OCI-LY1 (cell line): Measurements from ENCODE around the gene RNF115.
A peak's percentile ranks its signal among the peaks of the same experiment; 100 is the strongest.

ENCODE experiments used
- H2AFZ ChIP-seq: fragments of 200-600 bp; sonication (generic), shearing (Covaris generic); 2 replicates; pipeline ENCODE4 v1.6.0; 2014; ENCODE audit warnings: antibody characterized with exemption, mild to moderate bottlenecking, low read length
- H3F3A ChIP-seq: fragments of 200-600 bp; sonication (generic), shearing (Covaris generic); 2 replicates; pipeline ENCODE4 v1.6.0; 2014; ENCODE audit warnings: mild to moderate bottlenecking, antibody characterized with exemption, low read length, moderate library complexity; ENCODE audit not compliant: insufficient read depth
- H3K27ac ChIP-seq: fragments of 200-600 bp; sonication (generic); 2 replicates; pipeline ENCODE4 v1.5.1; 2014; ENCODE audit warnings: low read length, mixed run types, mild to moderate bottlenecking, low read depth; ENCODE audit not compliant: poor library complexity, severe bottlenecking
- H3K27me3 ChIP-seq: fragments of 200-600 bp; sonication (generic); 2 replicates; pipeline ENCODE4 v1.6.0; 2014; ENCODE audit warnings: antibody characterized with exemption, mild to moderate bottlenecking, low read length, moderate library complexity; ENCODE audit not compliant: insufficient read depth
- H3K36me3 ChIP-seq: fragments of 200-600 bp; sonication (generic); 2 replicates; pipeline ENCODE4 v1.6.1; 2014; ENCODE audit warnings: mild to moderate bottlenecking, antibody characterized with exemption, low read length, moderate library complexity, mixed read lengths; ENCODE audit not compliant: insufficient read depth
- H3K4me1 ChIP-seq: fragments of 200-600 bp; sonication (generic); 2 replicates; pipeline ENCODE4 v1.5.1; 2014; ENCODE audit warnings: mild to moderate bottlenecking, low read length, moderate library complexity; ENCODE audit not compliant: insufficient read depth, severe bottlenecking
- H3K4me2 ChIP-seq: fragments of 200-600 bp; sonication (generic), shearing (Covaris generic); 2 replicates; pipeline ENCODE4 v1.6.1; 2014; ENCODE audit warnings: low read length
- H3K4me3 ChIP-seq: fragments of 200-600 bp; sonication (generic); 2 replicates; pipeline ENCODE4 v1.5.1; 2014; ENCODE audit warnings: low read length, low read depth, mild to moderate bottlenecking, mixed read lengths; ENCODE audit not compliant: poor library complexity, severe bottlenecking
- H3K79me2 ChIP-seq: fragments of 200-600 bp; shearing (Covaris generic); 2 replicates; pipeline ENCODE4 v1.6.1; 2016; ENCODE audit warnings: mixed run types, low read length, mixed read lengths; ENCODE audit not compliant: insufficient read depth
- H3K9ac ChIP-seq: fragments of 200-600 bp; sonication (generic), shearing (Covaris generic); 2 replicates; pipeline ENCODE4 v1.6.1; 2014; ENCODE audit warnings: mild to moderate bottlenecking, low read length, mixed read lengths
- H3K9me2 ChIP-seq: fragments of 200-600 bp; sonication (generic), shearing (Covaris generic); 2 replicates; pipeline ENCODE4 v1.6.1; 2014; ENCODE audit warnings: low read depth, mild to moderate bottlenecking, low read length, mixed read lengths
- H3K9me3 ChIP-seq: fragments of 200-600 bp; shearing (Covaris generic); 2 replicates; pipeline ENCODE4 v1.6.1; 2014; ENCODE audit warnings: low read length, mixed read lengths
- H4K20me1 ChIP-seq: fragments of 200-600 bp; sonication (generic), shearing (Covaris generic); 2 replicates; pipeline ENCODE4 v1.6.0; 2016; ENCODE audit warnings: mild to moderate bottlenecking, low read length; ENCODE audit not compliant: insufficient read depth
- CTCF ChIP-seq: fragments of 200-600 bp; sonication (generic), shearing (Covaris generic); IDR thresholded peaks from 2 replicates; pipeline ENCODE4 v1.5.1; 2017; ENCODE audit warnings: mild to moderate bottlenecking, antibody characterized with exemption, low read length, moderate library complexity, mixed read lengths
- EZH2 ChIP-seq: fragments of 200-600 bp; sonication (generic), shearing (Covaris generic); IDR thresholded peaks from 2 replicates; pipeline ENCODE4 v1.8.0; 2017; ENCODE audit warnings: borderline replicate concordance, mixed run types, mild to moderate bottlenecking, antibody characterized with exemption, low read length, moderate library complexity, mixed read lengths

RNF115 gene

GRCh38 chr1:145849356-145850160 lies 25.7 kb upstream of the RNF115 start:
- Histone ChIP-seq H3K27ac (no peak overlapping the region), H3K9me2 (no peaks in the 10 kb centered on the region), H3K4me2 (no peak overlapping the region), H3K27me3 (no peaks in the 10 kb centered on the region), H3K9ac (no peak overlapping the region), H4K20me1 (no peaks in the 10 kb centered on the region), H3K79me2 (no peaks in the 10 kb centered on the region), H3K4me3 (no peak overlapping the region), H3K4me1 (peaks cover 15% of the 10 kb centered on the region), H3K9me3 (no peaks in the 10 kb centered on the region), H3F3A (no peaks in the 10 kb centered on the region), H3K36me3 (peaks cover 33% of the 10 kb centered on the region; the same call in 1 of the 2 replicates), H2AFZ (no peak overlapping the region)
- TF ChIP-seq CTCF (peak; percentile 79), EZH2 (no peak)

DNA sequence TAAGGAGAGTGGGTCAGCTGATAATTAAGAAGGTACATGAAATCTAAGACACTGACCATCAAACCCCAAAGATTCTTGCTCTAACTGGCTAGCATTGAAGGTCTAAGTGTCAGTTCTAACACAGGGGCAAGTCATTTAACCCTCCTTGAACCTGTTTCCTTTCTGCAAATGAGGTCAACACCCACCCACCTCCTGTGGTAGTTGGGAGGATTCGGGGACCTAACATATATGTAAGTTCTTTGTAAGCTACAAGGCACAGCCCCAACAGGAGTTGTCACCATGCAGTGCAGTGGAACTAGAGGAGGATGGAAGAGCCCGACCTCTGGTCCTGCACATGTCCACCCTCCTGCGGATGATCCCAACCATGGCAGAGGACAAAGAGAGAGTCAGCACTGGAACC lies 23.9 kb upstream of the RNF115 start:
- no peaks in the 10 kb centered on the region for H3K9me3 ChIP-seq
- H3K4me2 ChIP-seq: no peak overlapping the region
- H3K27me3 ChIP-seq: no peaks in the 10 kb centered on the region
- peaks cover 17% of the 10 kb centered on the region for H3K4me1 ChIP-seq
- no peak overlapping the region for H3K4me3 ChIP-seq
- peaks cover 30% of the 10 kb centered on the region; the same call in 1 of the 2 replicates for H3K36me3 ChIP-seq
- no peaks in the 10 kb centered on the region for H3K79me2 ChIP-seq
- H2AFZ ChIP-seq: no peak overlapping the region
- no peak overlapping the region for H3K9ac ChIP-seq
- no peaks in the 10 kb centered on the region for H3F3A ChIP-seq
- H4K20me1 ChIP-seq: no peaks in the 10 kb centered on the region
- no peaks in the 10 kb centered on the region for H3K9me2 ChIP-seq
- TF ChIP-seq EZH2 (no peak), CTCF (no peak)
- no peak overlapping the region for H3K27ac ChIP-seq

- Histone ChIP-seq H4K20me1 (no peaks in the 10 kb centered on the region), H3K27ac (peak overlapping the region; percentile 66), H3K9me2 (no peaks in the 10 kb centered on the region), H2AFZ (no peak overlapping the region), H3F3A (no peaks in the 10 kb centered on the region), H3K4me1 (peaks cover 17% of the 10 kb centered on the region), H3K9me3 (no peaks in the 10 kb centered on the region), H3K9ac (peak overlapping the region; percentile 69), H3K4me3 (peak overlapping the region; percentile 66), H3K36me3 (peaks cover 40% of the 10 kb centered on the region), H3K79me2 (no peaks in the 10 kb centered on the region), H3K4me2 (peak overlapping the region; percentile 72), H3K27me3 (no peaks in the 10 kb centered on the region)
- TF ChIP-seq CTCF (peak; percentile 68), EZH2 (no peak)
These were observed 22.3 kb upstream of the RNF115 start for GRCh38 chr1:145846201-145846612.
